Neural cell (in vitro differentiated cells): ENCODE measurements around the gene TXNL4A. TPM values are rescaled to one million over a fixed set of nuclear protein-coding genes. Genes with fewer than 3 reads are reported as not detected.

Experiments
- H2AFZ ChIP-seq: fragments of 200-600, 300-800 bp; sonication (generic), shearing (Covaris generic); 2 replicates; pipeline ENCODE4 v1.6.0; 2014; ENCODE audit warnings: low read depth, mild to moderate bottlenecking, antibody characterized with exemption, low read length, moderate library complexity
- H3F3A ChIP-seq: fragments of 200-600 bp; shearing (Covaris generic); 2 replicates; pipeline ENCODE4 v1.6.1; 2016; ENCODE audit warnings: mild to moderate bottlenecking, moderate library complexity, mixed read lengths, antibody characterized with exemption, low read length; ENCODE audit not compliant: insufficient read depth, poor library complexity, severe bottlenecking
- H3K27ac ChIP-seq: fragments of 200-600, 300-800 bp; sonication (generic), shearing (Covaris generic); 2 replicates; pipeline ENCODE4 v1.5.1; 2014; ENCODE audit warnings: mild to moderate bottlenecking, low read length, moderate library complexity
- H3K27me3 ChIP-seq: fragments of 300-800, 200-600 bp; sonication (generic), shearing (Covaris generic); 2 replicates; pipeline ENCODE4 v1.6.0; 2014; ENCODE audit warnings: mild to moderate bottlenecking, low read depth, low read length, moderate library complexity; ENCODE audit not compliant: insufficient read depth
- H3K36me3 ChIP-seq: fragments of 300-800, 200-600 bp; sonication (generic), shearing (Covaris generic); 2 replicates; pipeline ENCODE4 v1.5.1; 2014; ENCODE audit warnings: mild to moderate bottlenecking, antibody characterized with exemption, low read length, moderate library complexity; ENCODE audit not compliant: insufficient read depth
- H3K4me2 ChIP-seq: fragments of 300-800, 200-600 bp; sonication (generic), shearing (Covaris generic); 2 replicates; pipeline ENCODE4 v1.6.0; 2014; ENCODE audit warnings: mild to moderate bottlenecking, low read length
- H3K4me3 ChIP-seq: fragments of 300-800, 200-600 bp; sonication (generic), shearing (Covaris generic); 2 replicates; pipeline ENCODE4 v1.5.1; 2014; ENCODE audit warnings: mild to moderate bottlenecking, low read length, moderate library complexity
- H3K79me2 ChIP-seq: fragments of 200-600 bp; shearing (Covaris generic); replicated peaks from 2 replicates; pipeline ENCODE4 v1.6.0; 2014; ENCODE audit warnings: mild to moderate bottlenecking, low read length, moderate library complexity; ENCODE audit not compliant: insufficient read depth
- H3K9ac ChIP-seq: fragments of 300-800, 200-600 bp; sonication (generic), shearing (Covaris generic); 2 replicates; pipeline ENCODE4 v1.6.1; 2016; ENCODE audit warnings: mild to moderate bottlenecking, low read length, mixed read lengths
- H3K9me2 ChIP-seq: fragments of 200-600 bp; shearing (Covaris generic); 2 replicates; pipeline ENCODE4 v1.6.1; 2016; ENCODE audit warnings: mild to moderate bottlenecking, low read length, mixed read lengths; ENCODE audit not compliant: insufficient read depth
- H3K9me3 ChIP-seq: fragments of 200-600, 300-800 bp; sonication (generic), shearing (Covaris generic); 2 replicates; pipeline ENCODE4 v1.6.1; 2016; ENCODE audit warnings: mild to moderate bottlenecking, mixed run types, low read length, moderate library complexity, mixed read lengths
- H4K20me1 ChIP-seq: fragments of 200-600 bp; shearing (Covaris generic); 2 replicates; pipeline ENCODE4 v1.6.1; 2016; ENCODE audit warnings: mild to moderate bottlenecking, mixed run types; ENCODE audit not compliant: insufficient read depth
- EP300 ChIP-seq: fragments of 450-650 bp; conservative IDR thresholded peaks from 2 replicates; pipeline ENCODE4 v1.6.1; 2014; ENCODE audit warnings: antibody characterized with exemption, mild to moderate bottlenecking, moderate library complexity; ENCODE audit not compliant: poor library complexity, severe bottlenecking
- EZH2 ChIP-seq: fragments of 200-600, 300-800 bp; shearing (Covaris generic), sonication (generic); IDR thresholded peaks from 2 replicates; pipeline ENCODE4 v1.6.1; 2014; ENCODE audit warnings: antibody characterized with exemption, low read length, borderline replicate concordance, mild to moderate bottlenecking; ENCODE audit not compliant: insufficient read depth, poor library complexity, severe bottlenecking
- MXI1 ChIP-seq: fragments of 450-650 bp; conservative IDR thresholded peaks from 2 replicates; pipeline ENCODE4 v1.6.1; 2014; ENCODE audit warnings: antibody characterized with exemption, mild to moderate bottlenecking; ENCODE audit not compliant: poor library complexity, severe bottlenecking
- POLR2AphosphoS5 ChIP-seq: IDR thresholded peaks from 2 replicates; pipeline ENCODE4 v1.6.1; 2012
- RAD21 ChIP-seq: fragments of 450-650 bp; conservative IDR thresholded peaks from 2 replicates; pipeline ENCODE4 v1.6.1; 2014; ENCODE audit warnings: antibody characterized with exemption, mild to moderate bottlenecking, moderate library complexity
- SMC3 ChIP-seq: fragments of 450-650 bp; conservative IDR thresholded peaks from 2 replicates; pipeline ENCODE4 v1.6.1; 2014; ENCODE audit warnings: antibody characterized with exemption, mild to moderate bottlenecking, moderate library complexity; ENCODE audit not compliant: poor library complexity
- TAF1 ChIP-seq: IDR thresholded peaks from 2 replicates; pipeline ENCODE4 v1.6.1; 2012; ENCODE audit warnings: low read depth
- polyA plus RNA-seq: library from polyadenylated mRNA; depleted of rRNA; stranded (reverse); fragments of >200 nt; gene quantifications from 2 replicates; pipeline ENCODE4 v1.2.3, GENCODE V29; 2014
- TF ChIP-seq, protein P1 (sequence below): IDR thresholded peaks from 2 replicates; pipeline ENCODE4 v1.6.1; 2012; ENCODE audit warnings: borderline replicate concordance
- TF ChIP-seq, protein P2 (sequence below): fragments of 450-650 bp; IDR thresholded peaks from 2 replicates; pipeline ENCODE4 v1.5.1; 2014; ENCODE audit warnings: antibody characterized with exemption, mild to moderate bottlenecking, moderate library complexity; ENCODE audit not compliant: poor library complexity, severe bottlenecking

TXNL4A gene
- polyA plus RNA-seq, 1 donor from 2014 or later, result 163 TPM

- Histone ChIP-seq H3F3A (no peaks in the 10 kb centered on the region), H3K9me3 (no peaks in the 10 kb centered on the region), H2AFZ (peak within 1 kb of the TSS; percentile 94), H3K9ac (peak within 1 kb of the TSS; percentile 79), H3K27ac (peak within 1 kb of the TSS; percentile 74), H3K27me3 (no peaks in the 10 kb centered on the region), H3K36me3 (peaks cover 4% of the 10 kb centered on the region), H3K9me2 (no peaks in the 10 kb centered on the region), H4K20me1 (no peaks in the 10 kb centered on the region), H3K4me3 (peak within 1 kb of the TSS; percentile 83), H3K79me2 (peaks cover 19% of the 10 kb centered on the region), H3K4me2 (peak within 1 kb of the TSS; percentile 78)
- TF ChIP-seq EZH2, result no peak
- peak; percentile 60 for TF ChIP-seq EP300
- peak; percentile 59 for TF ChIP-seq TAF1
- TF ChIP-seq SMC3, result peak; percentile 63
- TF ChIP-seq MXI1, result peak; percentile 99
- TF ChIP-seq, protein P1, sequence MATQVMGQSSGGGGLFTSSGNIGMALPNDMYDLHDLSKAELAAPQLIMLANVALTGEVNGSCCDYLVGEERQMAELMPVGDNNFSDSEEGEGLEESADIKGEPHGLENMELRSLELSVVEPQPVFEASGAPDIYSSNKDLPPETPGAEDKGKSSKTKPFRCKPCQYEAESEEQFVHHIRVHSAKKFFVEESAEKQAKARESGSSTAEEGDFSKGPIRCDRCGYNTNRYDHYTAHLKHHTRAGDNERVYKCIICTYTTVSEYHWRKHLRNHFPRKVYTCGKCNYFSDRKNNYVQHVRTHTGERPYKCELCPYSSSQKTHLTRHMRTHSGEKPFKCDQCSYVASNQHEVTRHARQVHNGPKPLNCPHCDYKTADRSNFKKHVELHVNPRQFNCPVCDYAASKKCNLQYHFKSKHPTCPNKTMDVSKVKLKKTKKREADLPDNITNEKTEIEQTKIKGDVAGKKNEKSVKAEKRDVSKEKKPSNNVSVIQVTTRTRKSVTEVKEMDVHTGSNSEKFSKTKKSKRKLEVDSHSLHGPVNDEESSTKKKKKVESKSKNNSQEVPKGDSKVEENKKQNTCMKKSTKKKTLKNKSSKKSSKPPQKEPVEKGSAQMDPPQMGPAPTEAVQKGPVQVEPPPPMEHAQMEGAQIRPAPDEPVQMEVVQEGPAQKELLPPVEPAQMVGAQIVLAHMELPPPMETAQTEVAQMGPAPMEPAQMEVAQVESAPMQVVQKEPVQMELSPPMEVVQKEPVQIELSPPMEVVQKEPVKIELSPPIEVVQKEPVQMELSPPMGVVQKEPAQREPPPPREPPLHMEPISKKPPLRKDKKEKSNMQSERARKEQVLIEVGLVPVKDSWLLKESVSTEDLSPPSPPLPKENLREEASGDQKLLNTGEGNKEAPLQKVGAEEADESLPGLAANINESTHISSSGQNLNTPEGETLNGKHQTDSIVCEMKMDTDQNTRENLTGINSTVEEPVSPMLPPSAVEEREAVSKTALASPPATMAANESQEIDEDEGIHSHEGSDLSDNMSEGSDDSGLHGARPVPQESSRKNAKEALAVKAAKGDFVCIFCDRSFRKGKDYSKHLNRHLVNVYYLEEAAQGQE, result peak; percentile 37
- TF ChIP-seq RAD21, result peak; percentile 57
- TF ChIP-seq, protein P2, sequence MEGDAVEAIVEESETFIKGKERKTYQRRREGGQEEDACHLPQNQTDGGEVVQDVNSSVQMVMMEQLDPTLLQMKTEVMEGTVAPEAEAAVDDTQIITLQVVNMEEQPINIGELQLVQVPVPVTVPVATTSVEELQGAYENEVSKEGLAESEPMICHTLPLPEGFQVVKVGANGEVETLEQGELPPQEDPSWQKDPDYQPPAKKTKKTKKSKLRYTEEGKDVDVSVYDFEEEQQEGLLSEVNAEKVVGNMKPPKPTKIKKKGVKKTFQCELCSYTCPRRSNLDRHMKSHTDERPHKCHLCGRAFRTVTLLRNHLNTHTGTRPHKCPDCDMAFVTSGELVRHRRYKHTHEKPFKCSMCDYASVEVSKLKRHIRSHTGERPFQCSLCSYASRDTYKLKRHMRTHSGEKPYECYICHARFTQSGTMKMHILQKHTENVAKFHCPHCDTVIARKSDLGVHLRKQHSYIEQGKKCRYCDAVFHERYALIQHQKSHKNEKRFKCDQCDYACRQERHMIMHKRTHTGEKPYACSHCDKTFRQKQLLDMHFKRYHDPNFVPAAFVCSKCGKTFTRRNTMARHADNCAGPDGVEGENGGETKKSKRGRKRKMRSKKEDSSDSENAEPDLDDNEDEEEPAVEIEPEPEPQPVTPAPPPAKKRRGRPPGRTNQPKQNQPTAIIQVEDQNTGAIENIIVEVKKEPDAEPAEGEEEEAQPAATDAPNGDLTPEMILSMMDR, result peak; percentile 54
- peak; percentile 61 for TF ChIP-seq POLR2AphosphoS5
Measured at GRCh38 chr18:80034068-80034851, 45.9 kb upstream of the TXNL4A start, which contains the start of gene RBFA. Gene RBFA (plus strand): TSS chr18:80034434. CDS start chr18:80034496, 62 bp downstream.

- Histone ChIP-seq H3K27ac (peak overlapping the region; percentile 74), H2AFZ (peak overlapping the region; percentile 94), H3F3A (no peaks in the 10 kb centered on the region), H3K36me3 (peaks cover 4% of the 10 kb centered on the region), H3K4me3 (peak overlapping the region; percentile 83), H3K9ac (peak overlapping the region; percentile 79), H3K4me2 (peak overlapping the region; percentile 78), H3K9me2 (no peaks in the 10 kb centered on the region), H4K20me1 (no peaks in the 10 kb centered on the region), H3K27me3 (no peaks in the 10 kb centered on the region), H3K79me2 (peaks cover 19% of the 10 kb centered on the region), H3K9me3 (no peaks in the 10 kb centered on the region)
- TF ChIP-seq SMC3 (peak; percentile 37), MXI1 (peak; percentile 96), RAD21 (peak; percentile 42), EP300 (no peak), EZH2 (no peak), POLR2AphosphoS5 (peak; percentile 58), TAF1 (no peak)
- TF ChIP-seq, protein P2, result no peak
- TF ChIP-seq, protein P1, result peak; percentile 20
Measured at GRCh38 chr18:80033181-80034067, 45.1 kb upstream of the TXNL4A start.
